GM18873 (cell line): ENCODE measurements around the gene FAM20C.
"Not testable (repeated sequence)": the region's sequence is repeated elsewhere in the genome, so short reads cannot be mapped to it uniquely, and the experiment has no call there.

ENCODE experiments used
- ATAC-seq: cut with Tn5 transposase; IDR thresholded peaks from one replicate; pipeline ENCODE4 v1.9.1; 2021; ENCODE audit warnings: mild to moderate bottlenecking, moderate library complexity, moderate number of reproducible peaks; ENCODE audit not compliant: unreplicated experiment, low FRiP score

FAM20C gene

GRCh38 chr7:171364-171904 lies 20.9 kb upstream of the FAM20C start:
- ATAC-seq, result no peak

- no peak for ATAC-seq
Measured at GRCh38 chr7:171912-172515, 20.4 kb upstream of the FAM20C start.

GRCh38 chr7:173209-173918 lies 19.0 kb upstream of the FAM20C start:
- ATAC-seq, result no peak

- ATAC-seq, result no peak
Measured at GRCh38 chr7:174716-175115, 17.7 kb upstream of the FAM20C start.

GRCh38 chr7:175955-176354 lies 16.4 kb upstream of the FAM20C start:
- no peak for ATAC-seq

GRCh38 chr7:176381-176780 lies 16.0 kb upstream of the FAM20C start:
- no peak for ATAC-seq

GRCh38 chr7:176786-177459 lies 15.4 kb upstream of the FAM20C start:
- no peak for ATAC-seq

- ATAC-seq, result no peak
Measured at GRCh38 chr7:178444-178843, 13.9 kb upstream of the FAM20C start.

GRCh38 chr7:179209-179681 lies 13.1 kb upstream of the FAM20C start:
- no peak for ATAC-seq

GRCh38 chr7:179948-180694 lies 12.2 kb upstream of the FAM20C start:
- no peak for ATAC-seq

- no peak for ATAC-seq
Measured at GRCh38 chr7:181738-182137, 10.6 kb upstream of the FAM20C start.

GRCh38 chr7:182502-182901 lies 9.9 kb upstream of the FAM20C start:
- ATAC-seq, result not testable (repeated sequence)

GRCh38 chr7:183496-184292 lies 8.7 kb upstream of the FAM20C start:
- ATAC-seq, result no peak

GRCh38 chr7:184294-185264 lies 7.8 kb upstream of the FAM20C start:
- ATAC-seq, result no peak

- no peak for ATAC-seq
Measured at GRCh38 chr7:186516-187113, 5.8 kb upstream of the FAM20C start.

GRCh38 chr7:187227-187927 lies 5.0 kb upstream of the FAM20C start:
- ATAC-seq, result no peak

- no peak for ATAC-seq
Measured at GRCh38 chr7:188174-188573, 4.2 kb upstream of the FAM20C start.
